Upper lobe of left lung (tissue), 6 donors: Measurements from ENCODE around the gene TCF12. TPM values are rescaled to one million over a fixed set of nuclear protein-coding genes. Genes with fewer than 3 reads are reported as not detected.

ENCODE experiments used
- ATAC-seq, 2 donors: fragments of 200-7000 bp; cut with Tn5 transposase; one replicate each; pipeline ENCODE4 v1.9.1; 2022; ENCODE audit warnings: mild to moderate bottlenecking in 2 of 2, moderate library complexity in 2 of 2; ENCODE audit not compliant: low FRiP score in 2 of 2
- DNase-seq, 2 donors: peaks; one replicate each; pipeline ENCODE4 v3.0.0-alpha.2; 2019 to 2020
- H3K27ac ChIP-seq, 4 donors: fragments of 200-600 bp; sonication (generic); one replicate each; pipeline ENCODE4 v1.5.1; 2016 to 2019
- H3K27me3 ChIP-seq, 4 donors: fragments of 200-600 bp; sonication (generic); one replicate each; pipeline ENCODE4 v1.5.1; 2017 to 2019
- H3K36me3 ChIP-seq, 4 donors: fragments of 200-600 bp; sonication (generic); one replicate each; pipeline ENCODE4 v1.5.1; 2016 to 2019
- H3K4me1 ChIP-seq, 4 donors: fragments of 200-600 bp; sonication (generic); one replicate each; pipeline ENCODE4 v1.5.1; 2018 to 2019
- H3K4me3 ChIP-seq, 4 donors: fragments of 200-600 bp; sonication (generic); one replicate each; pipeline ENCODE4 v1.5.1; 2017 to 2019; ENCODE audit warnings: mild to moderate bottlenecking in 2 of 4, moderate library complexity in 1 of 4
- H3K9me3 ChIP-seq, 4 donors: fragments of 200-600 bp; sonication (generic); one replicate each; pipeline ENCODE4 v1.5.1; 2018 to 2019
- EP300 ChIP-seq, 4 donors: sonication (generic); formaldehyde crosslinking; IDR thresholded peaks; one replicate each; pipeline ENCODE4 v1.5.1; 2017; ENCODE audit warnings: antibody characterized with exemption in 4 of 4, control low read depth in 2 of 4
- POLR2A ChIP-seq, 4 donors: fragments of 450-650 bp; IDR thresholded peaks; one replicate each; pipeline ENCODE4 v1.5.1; 2016 to 2017; ENCODE audit warnings: antibody characterized with exemption in 4 of 4, mild to moderate bottlenecking in 2 of 4
- POLR2AphosphoS5 ChIP-seq, 2 donors: sonication (generic); formaldehyde crosslinking; IDR thresholded peaks; one replicate each; pipeline ENCODE4 v1.5.1; 2017; ENCODE audit warnings: antibody characterized with exemption in 2 of 2
- WGBS, 2 donors: methylation state at CpG; one replicate each; pipeline ENCODE4 v1.1.5; 2017 to 2018; 5-methylcytosine and 5-hydroxymethylcytosine counted together
- total RNA-seq, 6 donors: library from RNA; depleted of rRNA in 4 of 6; stranded (reverse); fragments of >200 nt in 4 of 6; gene quantifications; one replicate each; pipeline versions ENCODE4 v1.1.0 to v1.2.1, GENCODE V29; 2016 to 2021
- TF ChIP-seq, protein P1 (sequence below), 6 experiments: fragments of 450-650 bp in 4 of 6; fragments of 200-600 bp in 2 of 6; sonication (generic) in 2 of 6; IDR thresholded peaks; one replicate each; pipeline ENCODE4 v1.5.1; 2016 to 2019; ENCODE audit warnings: antibody characterized with exemption in 6 of 6
- donor health status: DM: no; HTN: no; CAD: no; lungs with moderate emphysema.
- donor health status: DM: no; HTN: yes; CAD: no; lungs with severe emphysema.

TCF12 gene
- total RNA-seq, 6 donors from 2014 or later, result 74.5 to 257 (median 103) TPM

DNA sequence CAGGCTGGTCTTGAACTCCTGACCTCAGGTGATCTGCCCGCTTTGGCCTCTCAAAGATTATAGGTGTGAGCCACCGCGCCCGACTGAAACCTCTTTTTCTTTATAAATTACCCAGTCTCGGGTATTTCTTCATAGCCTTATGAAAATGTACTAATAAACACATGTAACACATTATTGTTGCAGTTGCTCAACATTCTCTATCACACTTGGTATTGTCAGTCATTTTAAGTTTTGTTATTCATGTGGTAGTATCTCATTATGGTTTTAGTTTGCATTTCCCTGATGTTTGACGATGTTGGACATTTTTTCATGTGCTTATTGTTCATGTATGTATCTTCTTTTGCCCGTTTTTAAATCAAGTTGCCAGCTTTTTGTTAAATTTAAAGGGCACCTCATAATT is 109.7 kb downstream of the TCF12 start:
- Histone ChIP-seq H3K4me1 (peaks cover 12 to 24% (median 18%) of the 10 kb centered on the region in 4 donors), H3K27me3 (no peaks in the 10 kb centered on the region), H3K36me3 (no peaks in the 10 kb centered on the region), H3K27ac (no peak overlapping the region), H3K4me3 (no peak overlapping the region), H3K9me3 (no peaks in the 10 kb centered on the region)
- TF ChIP-seq, protein P1, sequence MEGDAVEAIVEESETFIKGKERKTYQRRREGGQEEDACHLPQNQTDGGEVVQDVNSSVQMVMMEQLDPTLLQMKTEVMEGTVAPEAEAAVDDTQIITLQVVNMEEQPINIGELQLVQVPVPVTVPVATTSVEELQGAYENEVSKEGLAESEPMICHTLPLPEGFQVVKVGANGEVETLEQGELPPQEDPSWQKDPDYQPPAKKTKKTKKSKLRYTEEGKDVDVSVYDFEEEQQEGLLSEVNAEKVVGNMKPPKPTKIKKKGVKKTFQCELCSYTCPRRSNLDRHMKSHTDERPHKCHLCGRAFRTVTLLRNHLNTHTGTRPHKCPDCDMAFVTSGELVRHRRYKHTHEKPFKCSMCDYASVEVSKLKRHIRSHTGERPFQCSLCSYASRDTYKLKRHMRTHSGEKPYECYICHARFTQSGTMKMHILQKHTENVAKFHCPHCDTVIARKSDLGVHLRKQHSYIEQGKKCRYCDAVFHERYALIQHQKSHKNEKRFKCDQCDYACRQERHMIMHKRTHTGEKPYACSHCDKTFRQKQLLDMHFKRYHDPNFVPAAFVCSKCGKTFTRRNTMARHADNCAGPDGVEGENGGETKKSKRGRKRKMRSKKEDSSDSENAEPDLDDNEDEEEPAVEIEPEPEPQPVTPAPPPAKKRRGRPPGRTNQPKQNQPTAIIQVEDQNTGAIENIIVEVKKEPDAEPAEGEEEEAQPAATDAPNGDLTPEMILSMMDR (IDR thresholded peaks at IDR 0.05), result no peak
- TF ChIP-seq POLR2A (IDR thresholded peaks at IDR 0.05), result no peak
- TF ChIP-seq POLR2AphosphoS5 (IDR thresholded peaks at IDR 0.05), result no peak
- no peak for TF ChIP-seq EP300 (IDR thresholded peaks at IDR 0.05)
- 78 to 93% methylated on average over 7 of the region's 7 CpGs for WGBS, 2 donors
- DNase-seq (no peak), ATAC-seq (no peak)

DNA sequence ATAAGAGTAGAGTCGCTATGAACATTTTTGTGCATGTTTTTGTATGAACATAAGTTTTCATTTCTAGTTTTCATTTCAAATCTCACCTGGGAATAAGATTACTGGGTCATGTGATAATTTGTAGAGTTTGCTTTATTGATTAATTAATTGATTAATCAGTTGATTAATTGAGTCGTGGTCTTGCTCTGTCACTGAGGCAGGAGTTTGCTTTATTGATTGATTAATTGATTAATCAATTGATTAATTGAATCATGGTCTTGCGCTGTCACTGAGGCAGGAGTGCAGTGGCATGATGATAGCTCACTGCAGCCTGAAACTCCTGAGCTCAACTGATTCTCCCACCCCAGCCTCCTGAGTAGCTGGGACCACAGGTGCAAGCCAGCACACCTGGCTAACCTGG is 111.6 kb downstream of the TCF12 start:
- DNase-seq (no peak), ATAC-seq (no peak)
- H3K4me3 ChIP-seq, result no peak overlapping the region
- H3K9me3 ChIP-seq, result no peaks in the 10 kb centered on the region
- TF ChIP-seq EP300 (IDR thresholded peaks at IDR 0.05), result no peak
- TF ChIP-seq, protein P1 (IDR thresholded peaks at IDR 0.05), result no peak
- no peak for TF ChIP-seq POLR2A (IDR thresholded peaks at IDR 0.05)
- TF ChIP-seq POLR2AphosphoS5 (IDR thresholded peaks at IDR 0.05), result no peak
- no peaks in the 10 kb centered on the region for H3K27me3 ChIP-seq
- 88 to 97% methylated on average over 3 of the region's 3 CpGs for WGBS, 2 donors
- peaks cover 12 to 29% (median 22%) of the 10 kb centered on the region in 4 donors for H3K4me1 ChIP-seq
- H3K36me3 ChIP-seq, result no peaks in the 10 kb centered on the region
- no peak overlapping the region for H3K27ac ChIP-seq

DNA sequence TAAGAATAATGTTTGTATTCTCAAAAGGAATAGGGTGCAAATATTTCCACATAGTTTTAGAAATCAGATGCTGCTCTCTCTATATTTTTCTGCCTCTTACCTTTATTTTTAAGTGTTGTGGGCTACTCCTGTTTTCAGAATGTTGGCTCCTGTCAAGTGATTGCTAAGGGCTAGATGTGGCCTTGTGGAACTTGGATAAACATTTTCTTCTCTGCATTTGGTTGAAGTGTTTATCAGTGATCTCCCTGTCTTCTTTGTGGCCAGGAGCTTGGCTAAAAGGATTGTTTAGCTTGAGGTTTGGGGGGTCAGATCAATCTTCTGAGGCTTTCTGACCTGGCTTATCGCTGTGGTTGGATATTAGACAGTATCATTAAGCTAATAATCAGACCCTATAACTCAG is 112.6 kb downstream of the TCF12 start:
- TF ChIP-seq POLR2A (IDR thresholded peaks at IDR 0.05) (no peak), EP300 (IDR thresholded peaks at IDR 0.05) (no peak), POLR2AphosphoS5 (IDR thresholded peaks at IDR 0.05) (no peak)
- TF ChIP-seq, protein P1 (IDR thresholded peaks at IDR 0.05), result no peak
- ATAC-seq (no peak), DNase-seq (no peak)
- WGBS, 2 donors, result 42 to 63% methylated on average over 1 of the region's 1 CpG
- Histone ChIP-seq H3K36me3 (no peaks in the 10 kb centered on the region), H3K27me3 (no peaks in the 10 kb centered on the region), H3K4me1 (peaks cover 8 to 21% (median 17%) of the 10 kb centered on the region in 4 donors), H3K9me3 (no peaks in the 10 kb centered on the region), H3K4me3 (no peak overlapping the region), H3K27ac (no peak overlapping the region)

DNA sequence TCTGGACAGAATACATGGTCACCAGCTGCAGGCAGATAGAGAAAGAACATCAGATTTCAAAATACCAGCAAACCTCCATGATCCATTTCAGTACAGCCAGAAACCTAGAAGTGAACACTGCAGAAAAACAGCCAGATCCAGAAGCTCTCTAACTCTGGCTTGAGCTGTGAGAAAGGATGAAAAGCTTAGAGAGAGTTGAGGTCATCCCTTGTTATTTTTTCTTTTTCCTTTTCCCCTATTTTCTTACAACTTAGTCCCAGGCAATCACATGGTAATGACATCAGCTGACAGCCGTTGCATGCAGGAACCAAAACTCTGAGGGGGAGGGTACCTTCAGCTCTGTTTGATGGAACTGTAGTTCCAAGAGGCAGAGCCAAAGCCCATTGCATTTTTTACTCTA is 113.2 kb downstream of the TCF12 start:
- DNase-seq (no peak), ATAC-seq (peak in 1 of 2 donors; percentile 65)
- Histone ChIP-seq H3K36me3 (no peaks in the 10 kb centered on the region), H3K4me3 (no peak overlapping the region), H3K9me3 (no peaks in the 10 kb centered on the region), H3K4me1 (peaks cover 7 to 24% (median 18%) of the 10 kb centered on the region in 4 donors), H3K27ac (peak overlapping the region in 1 of 4 donors; percentile 15), H3K27me3 (no peaks in the 10 kb centered on the region)
- 20 to 36% methylated on average over 1 of the region's 1 CpG for WGBS, 2 donors
- no peak for TF ChIP-seq POLR2AphosphoS5 (IDR thresholded peaks at IDR 0.05)
- no peak for TF ChIP-seq POLR2A (IDR thresholded peaks at IDR 0.05)
- TF ChIP-seq EP300 (IDR thresholded peaks at IDR 0.05), result no peak
- TF ChIP-seq, protein P1 (IDR thresholded peaks at IDR 0.05), result no peak

DNA sequence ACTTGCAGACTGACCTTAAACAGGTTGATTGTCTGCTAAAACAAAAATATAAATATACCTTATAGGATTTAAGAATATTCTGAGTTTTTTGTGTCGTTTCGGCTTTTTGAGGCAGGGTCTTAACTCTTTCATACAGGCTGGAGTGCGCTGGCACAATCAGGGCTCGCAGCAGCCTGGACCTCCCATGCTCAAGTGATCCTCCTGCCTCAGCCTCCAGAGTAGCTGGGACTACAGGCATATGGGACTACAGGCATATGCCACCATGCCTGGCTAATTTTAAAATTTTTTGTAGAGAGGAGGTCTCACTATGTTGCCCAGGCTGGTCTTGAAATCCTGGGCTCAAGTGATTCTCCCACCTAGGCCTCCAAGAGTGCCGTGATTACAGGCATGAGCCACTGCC is 113.9 kb downstream of the TCF12 start:
- 96% methylated on average over 5 of the region's 5 CpGs for WGBS, 2 donors
- Histone ChIP-seq H3K9me3 (no peaks in the 10 kb centered on the region), H3K4me1 (peaks cover 7 to 26% (median 18%) of the 10 kb centered on the region in 4 donors), H3K36me3 (no peaks in the 10 kb centered on the region), H3K27me3 (no peaks in the 10 kb centered on the region), H3K4me3 (no peak overlapping the region), H3K27ac (no peak overlapping the region)
- peak in 1 of 2 donors; percentile 9 for DNase-seq
- no peak for TF ChIP-seq EP300 (IDR thresholded peaks at IDR 0.05)
- TF ChIP-seq, protein P1 (IDR thresholded peaks at IDR 0.05), result no peak
- no peak for TF ChIP-seq POLR2AphosphoS5 (IDR thresholded peaks at IDR 0.05)
- TF ChIP-seq POLR2A (IDR thresholded peaks at IDR 0.05), result no peak
- no peak for ATAC-seq
